ENCODE measurements around the gene CBX5.

CBX5 gene

DNA sequence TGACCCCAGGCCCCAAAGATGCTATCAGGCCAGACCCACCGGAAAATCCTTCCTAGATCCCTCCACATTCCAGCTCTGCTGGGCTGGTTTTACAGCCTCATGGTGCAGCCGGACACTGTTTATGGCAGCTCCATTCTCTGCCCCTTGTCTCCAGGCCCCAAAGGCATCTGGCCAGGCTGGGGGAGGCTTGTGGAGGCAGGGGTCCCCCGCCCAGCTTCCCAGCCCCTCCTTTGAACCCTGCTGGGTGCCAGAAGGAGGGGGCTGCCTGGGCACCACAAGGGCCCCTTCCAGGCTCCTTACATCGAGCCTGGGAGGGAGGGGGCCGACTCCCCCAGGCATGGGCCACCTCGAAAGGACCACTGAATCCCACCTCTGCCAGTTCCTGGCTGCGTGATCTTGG, 71.3 kb downstream of the CBX5 start:
- no peaks in the 10 kb centered on the region for H3K79me2 ChIP-seq (ENCODE audit: control insufficient read depth, insufficient read depth, low read length, unreplicated experiment)
- H3K4me3 ChIP-seq (ENCODE audit: low read depth, low read length) = no peak overlapping the region
- H3K27me3 ChIP-seq (ENCODE audit: insufficient read depth, low read length) = no peaks in the 10 kb centered on the region; the same call in 1 of the 2 replicates
- no peaks in the 10 kb centered on the region for H3K4me1 ChIP-seq (ENCODE audit: control insufficient read depth, insufficient read depth, low read length, unreplicated experiment)
- no peaks in the 10 kb centered on the region for H3K36me3 ChIP-seq (ENCODE audit: insufficient read depth, low read length)
- H2AFZ ChIP-seq (ENCODE audit: low read length, unreplicated experiment) = no peak overlapping the region
- H3K27ac ChIP-seq (ENCODE audit: low read depth, low read length) = no peak overlapping the region

DNA sequence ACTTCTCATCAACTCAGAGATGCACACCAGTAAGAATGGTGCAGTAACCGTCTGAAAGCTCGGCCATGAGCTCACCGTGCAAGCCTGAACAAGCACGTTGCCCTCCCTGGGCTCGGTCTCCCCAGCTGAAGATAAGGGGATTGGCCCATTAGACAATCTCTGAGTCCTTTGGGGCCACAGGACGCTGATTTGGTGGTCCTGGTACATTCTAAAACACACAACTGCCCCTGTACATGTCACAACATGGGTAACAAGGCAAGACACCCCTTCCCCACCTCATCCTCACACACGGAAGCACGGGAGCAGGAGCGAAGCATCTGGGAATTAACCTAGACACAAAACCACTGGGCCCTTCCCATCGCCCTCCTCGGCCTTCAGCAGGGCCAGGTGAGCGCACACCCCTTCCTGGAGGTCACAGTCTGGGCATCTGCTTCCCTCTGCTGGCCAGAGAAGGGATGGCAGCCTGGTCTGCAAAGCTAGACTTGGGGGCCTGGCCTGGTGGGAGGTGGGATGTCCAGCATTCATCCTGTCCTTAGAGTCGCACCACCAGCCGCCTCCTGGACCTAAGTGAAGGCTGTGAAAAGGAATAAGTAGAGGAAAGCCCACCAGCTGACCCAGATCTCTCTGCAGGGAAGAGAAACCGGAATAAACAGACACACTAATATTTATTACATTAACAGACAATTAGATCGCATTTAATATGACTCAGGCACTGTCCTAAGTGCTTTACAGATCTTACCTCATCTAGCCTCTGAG, 72.2 kb downstream of the CBX5 start:
- Histone ChIP-seq H3K4me3 (ENCODE audit: low read depth, low read length) (no peak overlapping the region), H3K4me1 (ENCODE audit: control insufficient read depth, insufficient read depth, low read length, unreplicated experiment) (no peaks in the 10 kb centered on the region), H3K27ac (ENCODE audit: low read depth, low read length) (no peak overlapping the region), H2AFZ (ENCODE audit: low read length, unreplicated experiment) (no peak overlapping the region), H3K27me3 (ENCODE audit: insufficient read depth, low read length) (no peaks in the 10 kb centered on the region; the same call in 1 of the 2 replicates), H3K79me2 (ENCODE audit: control insufficient read depth, insufficient read depth, low read length, unreplicated experiment) (no peaks in the 10 kb centered on the region), H3K36me3 (ENCODE audit: insufficient read depth, low read length) (no peaks in the 10 kb centered on the region)

DNA sequence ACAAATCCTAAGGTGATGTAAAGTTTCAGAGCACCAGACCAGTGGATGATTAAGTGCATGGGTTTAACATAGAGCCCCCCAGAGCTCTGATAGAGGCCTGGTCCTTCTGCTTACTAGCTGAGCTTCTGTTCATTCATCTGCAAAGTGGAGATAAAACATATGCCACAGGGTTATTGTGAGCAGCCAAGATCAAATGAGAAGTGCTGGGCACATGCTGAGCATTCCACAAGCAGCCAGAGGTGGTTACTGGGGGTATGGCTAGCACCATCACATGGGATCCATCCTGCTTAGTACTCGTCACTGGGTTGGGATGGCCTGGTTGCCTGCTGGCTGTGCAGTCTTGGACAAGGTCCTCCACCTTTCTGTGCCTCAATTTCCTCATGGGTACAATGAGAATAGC, 73.1 kb downstream of the CBX5 start:
- Histone ChIP-seq H3K36me3 (ENCODE audit: insufficient read depth, low read length) (no peaks in the 10 kb centered on the region), H2AFZ (ENCODE audit: low read length, unreplicated experiment) (no peak overlapping the region), H3K4me1 (ENCODE audit: control insufficient read depth, insufficient read depth, low read length, unreplicated experiment) (no peaks in the 10 kb centered on the region), H3K4me3 (ENCODE audit: low read depth, low read length) (no peak overlapping the region), H3K27ac (ENCODE audit: low read depth, low read length) (no peak overlapping the region), H3K79me2 (ENCODE audit: control insufficient read depth, insufficient read depth, low read length, unreplicated experiment) (no peaks in the 10 kb centered on the region), H3K27me3 (ENCODE audit: insufficient read depth, low read length) (no peaks in the 10 kb centered on the region; the same call in 1 of the 2 replicates)

DNA sequence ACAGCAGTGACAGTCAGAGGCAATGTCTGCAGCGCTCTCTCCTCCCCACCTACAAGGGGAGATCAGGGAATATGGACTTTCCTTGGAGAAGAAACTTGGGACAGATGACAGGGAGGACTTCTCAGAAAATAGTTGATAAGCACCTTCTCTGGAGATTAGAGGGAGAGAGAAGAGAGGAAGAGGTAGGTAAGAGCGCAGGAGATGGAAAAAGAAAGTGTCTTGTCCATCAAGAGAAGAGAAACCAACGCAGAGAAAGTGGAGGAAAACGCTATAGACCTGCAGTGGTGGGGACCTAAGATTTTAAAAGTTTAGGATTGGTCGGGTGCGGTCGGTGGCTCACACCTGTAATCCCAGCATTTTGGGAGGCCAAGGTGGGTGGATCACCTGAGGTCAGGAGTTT, 75.6 kb downstream of the CBX5 start:
- Histone ChIP-seq H3K4me1 (ENCODE audit: control insufficient read depth, insufficient read depth, low read length, unreplicated experiment) (no peaks in the 10 kb centered on the region), H2AFZ (ENCODE audit: low read length, unreplicated experiment) (no peak overlapping the region), H3K36me3 (ENCODE audit: insufficient read depth, low read length) (no peaks in the 10 kb centered on the region), H3K27me3 (ENCODE audit: insufficient read depth, low read length) (no peaks in the 10 kb centered on the region; the same call in 1 of the 2 replicates), H3K27ac (ENCODE audit: low read depth, low read length) (no peak overlapping the region), H3K4me3 (ENCODE audit: low read depth, low read length) (no peak overlapping the region), H3K79me2 (ENCODE audit: control insufficient read depth, insufficient read depth, low read length, unreplicated experiment) (no peaks in the 10 kb centered on the region)

DNA sequence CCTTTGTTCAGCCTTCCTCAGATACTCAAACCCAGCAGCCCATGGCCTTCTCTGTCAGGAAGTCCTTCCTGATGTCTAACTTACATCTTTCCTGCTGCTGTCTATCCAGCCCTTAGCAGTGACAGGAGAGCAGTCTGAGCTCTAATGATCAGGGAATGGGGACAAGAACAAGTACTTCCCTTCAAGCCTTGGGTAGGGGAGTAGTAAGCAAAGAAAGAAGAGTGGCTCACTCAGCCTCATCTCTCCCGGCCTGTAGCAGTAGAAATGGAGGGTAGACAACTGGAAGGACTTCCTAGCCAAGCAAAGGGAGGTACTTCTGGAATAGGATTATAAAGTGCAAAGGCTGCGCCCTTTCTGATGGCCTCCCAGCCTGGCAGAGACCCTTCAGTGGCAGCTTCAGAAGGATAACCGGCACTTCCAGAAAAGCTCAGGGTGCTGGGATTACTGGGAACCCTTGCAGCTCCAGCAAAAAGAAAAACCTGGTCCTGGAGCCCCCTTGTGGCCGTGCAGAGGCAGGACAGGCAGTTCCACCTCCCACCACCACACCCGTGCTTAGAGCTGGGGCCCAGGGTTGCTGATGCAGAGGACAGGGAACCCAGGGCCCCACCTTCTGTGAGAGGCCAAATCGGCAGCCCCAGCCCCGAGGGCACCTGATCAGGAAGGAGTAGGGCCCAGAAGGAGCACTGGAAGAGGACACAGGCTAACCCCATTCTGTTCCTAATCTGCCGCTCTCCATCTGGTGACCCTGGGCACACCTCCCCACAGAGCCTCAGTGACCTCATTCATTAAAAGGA, 78.7 kb downstream of the CBX5 start:
- no peaks in the 10 kb centered on the region for H3K79me2 ChIP-seq (ENCODE audit: control insufficient read depth, insufficient read depth, low read length, unreplicated experiment)
- H3K27ac ChIP-seq (ENCODE audit: low read depth, low read length) = no peak overlapping the region
- no peaks in the 10 kb centered on the region; the same call in 1 of the 2 replicates for H3K27me3 ChIP-seq (ENCODE audit: insufficient read depth, low read length)
- no peak overlapping the region for H3K4me3 ChIP-seq (ENCODE audit: low read depth, low read length)
- H3K36me3 ChIP-seq (ENCODE audit: insufficient read depth, low read length) = no peaks in the 10 kb centered on the region
- H2AFZ ChIP-seq (ENCODE audit: low read length, unreplicated experiment) = no peak overlapping the region
- H3K4me1 ChIP-seq (ENCODE audit: control insufficient read depth, insufficient read depth, low read length, unreplicated experiment) = peaks cover 15% of the 10 kb centered on the region

DNA sequence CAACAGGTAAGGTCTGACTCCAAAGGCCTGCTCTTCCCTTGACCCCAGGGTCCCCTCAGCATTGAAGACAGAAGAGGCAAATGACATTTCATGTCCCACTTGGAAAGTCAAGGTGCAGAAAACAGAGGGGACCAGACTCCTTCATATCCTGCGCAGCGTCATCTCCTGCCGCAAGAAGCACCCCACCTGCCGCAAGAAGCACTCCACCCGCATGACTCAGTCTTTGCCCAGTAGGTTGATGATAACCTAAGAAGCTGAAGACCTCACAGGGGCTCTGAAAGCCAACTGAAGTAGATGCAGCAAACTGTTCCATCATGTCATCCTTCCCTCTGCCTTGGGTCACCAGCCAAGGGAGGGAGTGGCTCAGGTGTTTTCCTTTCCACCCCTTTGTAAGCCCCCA, 79.5 kb downstream of the CBX5 start:
- no peak overlapping the region for H3K4me3 ChIP-seq (ENCODE audit: low read depth, low read length)
- H2AFZ ChIP-seq (ENCODE audit: low read length, unreplicated experiment) = no peak overlapping the region
- H3K36me3 ChIP-seq (ENCODE audit: insufficient read depth, low read length) = no peaks in the 10 kb centered on the region
- H3K27ac ChIP-seq (ENCODE audit: low read depth, low read length) = no peak overlapping the region
- no peaks in the 10 kb centered on the region for H3K79me2 ChIP-seq (ENCODE audit: control insufficient read depth, insufficient read depth, low read length, unreplicated experiment)
- no peaks in the 10 kb centered on the region; the same call in 1 of the 2 replicates for H3K27me3 ChIP-seq (ENCODE audit: insufficient read depth, low read length)
- H3K4me1 ChIP-seq (ENCODE audit: control insufficient read depth, insufficient read depth, low read length, unreplicated experiment) = peaks cover 18% of the 10 kb centered on the region

DNA sequence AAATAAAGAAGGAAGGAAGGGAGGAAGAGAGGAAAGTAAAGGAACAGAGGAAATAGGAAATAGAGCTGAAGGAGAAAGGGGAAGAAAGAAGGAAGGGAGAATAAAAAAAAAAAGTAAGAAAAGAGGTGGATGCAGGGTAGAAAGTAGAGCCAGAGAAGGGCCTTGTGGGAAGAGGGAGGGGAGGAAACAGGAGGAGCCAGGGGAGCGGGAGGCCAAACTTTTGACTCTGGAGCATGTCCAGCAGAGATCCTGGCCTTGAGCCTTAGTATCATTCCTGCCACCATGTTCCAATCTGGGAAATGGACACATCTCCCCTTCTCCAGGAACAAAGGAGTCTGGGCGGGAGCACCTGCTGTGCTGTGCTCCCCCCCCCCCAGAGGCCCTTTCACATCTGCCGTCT, 80.0 kb downstream of the CBX5 start:
- no peak overlapping the region for H3K4me3 ChIP-seq (ENCODE audit: low read depth, low read length)
- peaks cover 21% of the 10 kb centered on the region for H3K4me1 ChIP-seq (ENCODE audit: control insufficient read depth, insufficient read depth, low read length, unreplicated experiment)
- H3K36me3 ChIP-seq (ENCODE audit: insufficient read depth, low read length) = no peaks in the 10 kb centered on the region
- no peak overlapping the region for H3K27ac ChIP-seq (ENCODE audit: low read depth, low read length)
- no peaks in the 10 kb centered on the region; the same call in 1 of the 2 replicates for H3K27me3 ChIP-seq (ENCODE audit: insufficient read depth, low read length)
- no peak overlapping the region for H2AFZ ChIP-seq (ENCODE audit: low read length, unreplicated experiment)
- no peaks in the 10 kb centered on the region for H3K79me2 ChIP-seq (ENCODE audit: control insufficient read depth, insufficient read depth, low read length, unreplicated experiment)

DNA sequence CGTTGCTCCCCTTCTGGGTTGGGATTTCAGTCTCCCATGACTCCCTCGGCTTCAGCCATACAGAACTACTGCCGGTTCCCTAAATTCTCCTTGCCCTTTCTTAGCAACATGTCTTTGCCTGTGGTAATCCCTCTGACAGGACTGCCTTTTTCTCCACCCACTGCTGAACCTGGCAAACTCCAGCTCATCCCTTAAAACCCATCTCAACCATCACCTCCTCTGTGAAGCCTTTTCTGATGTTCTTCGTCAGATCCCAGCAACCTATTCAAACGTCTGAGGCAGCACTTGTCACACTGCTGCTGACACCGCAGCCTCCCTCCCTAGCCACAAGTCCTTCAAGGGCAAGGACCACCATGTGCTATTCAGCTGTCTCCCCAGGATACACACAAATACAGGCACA, 80.9 kb downstream of the CBX5 start:
- Histone ChIP-seq H3K36me3 (ENCODE audit: insufficient read depth, low read length) (no peaks in the 10 kb centered on the region), H3K4me1 (ENCODE audit: control insufficient read depth, insufficient read depth, low read length, unreplicated experiment) (peaks cover 21% of the 10 kb centered on the region), H3K79me2 (ENCODE audit: control insufficient read depth, insufficient read depth, low read length, unreplicated experiment) (no peaks in the 10 kb centered on the region), H3K27ac (ENCODE audit: low read depth, low read length) (no peak overlapping the region), H2AFZ (ENCODE audit: low read length, unreplicated experiment) (no peak overlapping the region), H3K4me3 (ENCODE audit: low read depth, low read length) (no peak overlapping the region), H3K27me3 (ENCODE audit: insufficient read depth, low read length) (no peaks in the 10 kb centered on the region; the same call in 1 of the 2 replicates)

DNA sequence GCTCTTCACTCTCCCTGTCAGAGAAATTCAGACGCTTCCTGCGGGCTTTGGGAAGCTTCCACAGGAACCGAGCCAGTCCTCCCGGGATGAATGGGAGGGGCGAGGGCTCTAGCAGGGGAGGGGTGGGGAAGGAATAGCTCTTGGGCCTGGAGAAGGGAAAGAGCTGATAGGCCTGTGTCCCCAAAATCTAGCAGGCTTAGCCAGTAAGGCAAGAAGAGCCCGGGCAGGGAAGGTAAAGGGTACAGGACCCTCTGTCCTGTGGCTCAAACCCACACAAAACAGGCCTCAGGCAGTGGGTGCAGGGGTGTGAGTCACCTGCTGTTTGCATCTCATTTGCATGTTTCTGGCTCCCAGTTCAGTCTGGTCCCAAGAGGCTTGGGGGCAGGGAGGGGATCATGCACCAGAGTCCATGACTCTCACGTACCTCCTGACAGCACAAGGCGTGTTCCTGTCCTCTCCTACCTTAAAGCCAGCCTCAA, 82.5 kb downstream of the CBX5 start:
- no peaks in the 10 kb centered on the region for H3K79me2 ChIP-seq (ENCODE audit: control insufficient read depth, insufficient read depth, low read length, unreplicated experiment)
- H2AFZ ChIP-seq (ENCODE audit: low read length, unreplicated experiment) = no peak overlapping the region
- no peak overlapping the region for H3K4me3 ChIP-seq (ENCODE audit: low read depth, low read length)
- H3K4me1 ChIP-seq (ENCODE audit: control insufficient read depth, insufficient read depth, low read length, unreplicated experiment) = peaks cover 21% of the 10 kb centered on the region
- H3K27ac ChIP-seq (ENCODE audit: low read depth, low read length) = no peak overlapping the region
- no peaks in the 10 kb centered on the region for H3K27me3 ChIP-seq (ENCODE audit: insufficient read depth, low read length)
- H3K36me3 ChIP-seq (ENCODE audit: insufficient read depth, low read length) = no peaks in the 10 kb centered on the region

DNA sequence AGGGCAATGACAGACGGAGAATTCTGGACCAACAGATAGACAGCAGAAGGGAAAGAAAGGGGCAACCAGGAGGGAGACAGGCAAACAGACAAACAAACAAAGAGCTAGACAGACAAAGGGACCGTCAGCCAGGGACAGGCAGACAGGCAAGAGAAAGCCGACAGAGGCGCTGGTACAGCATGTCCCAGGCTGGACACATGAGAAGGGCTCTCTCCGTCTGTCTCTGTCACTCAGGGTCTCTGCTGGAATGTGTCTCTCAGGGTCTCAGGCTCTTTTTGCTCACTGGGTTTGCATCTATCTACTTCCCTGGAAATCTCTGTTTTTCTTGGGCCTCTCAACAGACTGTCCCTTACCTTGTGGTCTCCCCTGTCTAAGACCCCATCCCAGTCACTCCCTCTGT, 82.9 kb downstream of the CBX5 start:
- no peaks in the 10 kb centered on the region for H3K27me3 ChIP-seq (ENCODE audit: insufficient read depth, low read length)
- H3K27ac ChIP-seq (ENCODE audit: low read depth, low read length) = no peak overlapping the region
- peaks cover 21% of the 10 kb centered on the region for H3K4me1 ChIP-seq (ENCODE audit: control insufficient read depth, insufficient read depth, low read length, unreplicated experiment)
- H3K36me3 ChIP-seq (ENCODE audit: insufficient read depth, low read length) = no peaks in the 10 kb centered on the region
- no peak overlapping the region for H3K4me3 ChIP-seq (ENCODE audit: low read depth, low read length)
- no peaks in the 10 kb centered on the region for H3K79me2 ChIP-seq (ENCODE audit: control insufficient read depth, insufficient read depth, low read length, unreplicated experiment)
- H2AFZ ChIP-seq (ENCODE audit: low read length, unreplicated experiment) = no peak overlapping the region
